IPS-15b (cell line): ENCODE data around the gene EXOC6B.
"Not testable (repeated sequence)": the region's sequence is repeated elsewhere in the genome, so short reads cannot be mapped to it uniquely, and the experiment has no call there.

ENCODE experiments used
- H3K27me3 ChIP-seq: one replicate; pipeline ENCODE4 v1.6.1; 2013; ENCODE audit warnings: low read length; ENCODE audit not compliant: control insufficient read depth, insufficient read depth
- H3K36me3 ChIP-seq: one replicate; pipeline ENCODE4 v1.6.1; 2013; ENCODE audit warnings: low read length; ENCODE audit not compliant: control insufficient read depth, insufficient read depth
- H3K4me1 ChIP-seq: one replicate; pipeline ENCODE4 v1.6.1; 2013; ENCODE audit warnings: mild to moderate bottlenecking, low read length; ENCODE audit not compliant: control insufficient read depth, insufficient read depth
- H3K4me3 ChIP-seq: one replicate; pipeline ENCODE4 v1.5.1; 2013; ENCODE audit warnings: low read depth, low read length
- H3K9ac ChIP-seq: one replicate; pipeline ENCODE4 v1.6.1; 2013; ENCODE audit warnings: low read depth, mild to moderate bottlenecking, low read length
- H3K9me3 ChIP-seq: one replicate; pipeline ENCODE4 v1.6.1; 2013; ENCODE audit warnings: mild to moderate bottlenecking, low read length; ENCODE audit not compliant: control insufficient read depth, insufficient read depth

The EXOC6B gene

GRCh38 chr2:72607189-72607588, 218.6 kb downstream of the EXOC6B start:
- Histone ChIP-seq H3K4me1 (peaks cover 6% of the 10 kb centered on the region), H3K27me3 (no peaks in the 10 kb centered on the region), H3K9ac (no peak overlapping the region), H3K4me3 (no peak overlapping the region), H3K9me3 (no peaks in the 10 kb centered on the region), H3K36me3 (no peaks in the 10 kb centered on the region)

- Histone ChIP-seq H3K9ac (no peak overlapping the region), H3K36me3 (no peaks in the 10 kb centered on the region), H3K4me1 (peaks cover 6% of the 10 kb centered on the region), H3K9me3 (no peaks in the 10 kb centered on the region), H3K4me3 (no peak overlapping the region), H3K27me3 (no peaks in the 10 kb centered on the region)
Measured at GRCh38 chr2:72605836-72606442, 219.9 kb downstream of the EXOC6B start.

- Histone ChIP-seq H3K4me1 (peaks cover 6% of the 10 kb centered on the region), H3K9ac (no peak overlapping the region), H3K27me3 (no peaks in the 10 kb centered on the region), H3K4me3 (no peak overlapping the region), H3K9me3 (no peaks in the 10 kb centered on the region), H3K36me3 (no peaks in the 10 kb centered on the region)
Measured at GRCh38 chr2:72604468-72604867, 221.4 kb downstream of the EXOC6B start.

- H3K27me3 ChIP-seq, result no peaks in the 10 kb centered on the region
- H3K4me1 ChIP-seq, result peaks cover 6% of the 10 kb centered on the region
- no peak overlapping the region for H3K4me3 ChIP-seq
- H3K9ac ChIP-seq, result no peak overlapping the region
- no peaks in the 10 kb centered on the region for H3K36me3 ChIP-seq
- H3K9me3 ChIP-seq, result no peaks in the 10 kb centered on the region
Measured at GRCh38 chr2:72603481-72603880, 222.4 kb downstream of the EXOC6B start.

- H3K9me3 ChIP-seq, result no peaks in the 10 kb centered on the region
- no peak overlapping the region for H3K4me3 ChIP-seq
- H3K9ac ChIP-seq, result no peak overlapping the region
- peaks cover 6% of the 10 kb centered on the region for H3K4me1 ChIP-seq
- no peaks in the 10 kb centered on the region for H3K36me3 ChIP-seq
- H3K27me3 ChIP-seq, result no peaks in the 10 kb centered on the region
Measured at GRCh38 chr2:72602711-72603110, 223.1 kb downstream of the EXOC6B start.

GRCh38 chr2:72602095-72602494, 223.7 kb downstream of the EXOC6B start:
- peaks cover 6% of the 10 kb centered on the region for H3K4me1 ChIP-seq
- no peaks in the 10 kb centered on the region for H3K27me3 ChIP-seq
- H3K9ac ChIP-seq, result no peak overlapping the region
- H3K9me3 ChIP-seq, result no peaks in the 10 kb centered on the region
- no peak overlapping the region for H3K4me3 ChIP-seq
- no peaks in the 10 kb centered on the region for H3K36me3 ChIP-seq

GRCh38 chr2:72583836-72584235, 242.0 kb downstream of the EXOC6B start:
- H3K27me3 ChIP-seq, H3K36me3 ChIP-seq, H3K9me3 ChIP-seq, H3K4me3 ChIP-seq, H3K4me1 ChIP-seq, H3K9ac ChIP-seq: not testable (repeated sequence)

GRCh38 chr2:72583376-72583775, 242.5 kb downstream of the EXOC6B start:
- no peak overlapping the region for H3K9ac ChIP-seq
- H3K4me1 ChIP-seq, result no peaks in the 10 kb centered on the region
- no peaks in the 10 kb centered on the region for H3K36me3 ChIP-seq
- H3K27me3 ChIP-seq, result no peaks in the 10 kb centered on the region
- H3K9me3 ChIP-seq, result no peaks in the 10 kb centered on the region
- H3K4me3 ChIP-seq, result no peak overlapping the region

GRCh38 chr2:72581560-72582181, 244.2 kb downstream of the EXOC6B start:
- Histone ChIP-seq H3K36me3 (no peaks in the 10 kb centered on the region), H3K4me1 (no peaks in the 10 kb centered on the region), H3K27me3 (no peaks in the 10 kb centered on the region), H3K9me3 (no peaks in the 10 kb centered on the region), H3K4me3 (no peak overlapping the region), H3K9ac (no peak overlapping the region)

- no peaks in the 10 kb centered on the region for H3K4me1 ChIP-seq
- H3K9me3 ChIP-seq, result no peaks in the 10 kb centered on the region
- H3K4me3 ChIP-seq, result no peak overlapping the region
- no peaks in the 10 kb centered on the region for H3K36me3 ChIP-seq
- H3K9ac ChIP-seq, result no peak overlapping the region
- H3K27me3 ChIP-seq, result no peaks in the 10 kb centered on the region
Measured at GRCh38 chr2:72579591-72580180, 246.1 kb downstream of the EXOC6B start.

GRCh38 chr2:72576861-72577260, 249.0 kb downstream of the EXOC6B start:
- H3K9me3 ChIP-seq, result no peaks in the 10 kb centered on the region
- no peaks in the 10 kb centered on the region for H3K36me3 ChIP-seq
- H3K9ac ChIP-seq, result no peak overlapping the region
- H3K27me3 ChIP-seq, result no peaks in the 10 kb centered on the region
- H3K4me3 ChIP-seq, result no peak overlapping the region
- no peaks in the 10 kb centered on the region for H3K4me1 ChIP-seq

GRCh38 chr2:72576459-72576858, 249.4 kb downstream of the EXOC6B start:
- H3K4me1 ChIP-seq, result no peaks in the 10 kb centered on the region
- H3K36me3 ChIP-seq, result no peaks in the 10 kb centered on the region
- no peaks in the 10 kb centered on the region for H3K27me3 ChIP-seq
- no peak overlapping the region for H3K9ac ChIP-seq
- H3K9me3 ChIP-seq, result no peaks in the 10 kb centered on the region
- no peak overlapping the region for H3K4me3 ChIP-seq
